ENCODE measurements around the gene CCDC149. TPM values are rescaled to one million over a fixed set of nuclear protein-coding genes. Genes with fewer than 3 reads are reported as not detected.

CCDC149 gene
- total RNA-seq, 1 donor, result 8.6 TPM

- DNase-seq (ENCODE audit: low read depth), result no peak
- no peak overlapping the region for H3K4me3 ChIP-seq (ENCODE audit: low read depth, low read length)
- TF ChIP-seq CTCF (IDR thresholded peaks at IDR 0.05; ENCODE audit: insufficient read depth, low read depth, low read length), result no peak
Measured at GRCh38 chr4:24806206-24806990, 106.4 kb downstream of the CCDC149 start.

GRCh38 chr4:24805566-24805965, 107.3 kb downstream of the CCDC149 start:
- TF ChIP-seq CTCF (IDR thresholded peaks at IDR 0.05; ENCODE audit: insufficient read depth, low read depth, low read length), result no peak
- DNase-seq (ENCODE audit: low read depth), result no peak
- no peak overlapping the region for H3K4me3 ChIP-seq (ENCODE audit: low read depth, low read length)

GRCh38 chr4:24805067-24805466, 107.8 kb downstream of the CCDC149 start:
- no peak for DNase-seq (ENCODE audit: low read depth)
- TF ChIP-seq CTCF (IDR thresholded peaks at IDR 0.05; ENCODE audit: insufficient read depth, low read depth, low read length), result no peak
- no peak overlapping the region for H3K4me3 ChIP-seq (ENCODE audit: low read depth, low read length)

- DNase-seq (ENCODE audit: low read depth), result no peak
- H3K4me3 ChIP-seq (ENCODE audit: low read depth, low read length), result no peak overlapping the region
- no peak for TF ChIP-seq CTCF (IDR thresholded peaks at IDR 0.05; ENCODE audit: insufficient read depth, low read depth, low read length)
Measured at GRCh38 chr4:24802648-24803047, 110.2 kb downstream of the CCDC149 start.

GRCh38 chr4:24801136-24801855, 111.5 kb downstream of the CCDC149 start:
- no peak for DNase-seq (ENCODE audit: low read depth)
- no peak overlapping the region for H3K4me3 ChIP-seq (ENCODE audit: low read depth, low read length)
- no peak for TF ChIP-seq CTCF (IDR thresholded peaks at IDR 0.05; ENCODE audit: insufficient read depth, low read depth, low read length)

- no peak for TF ChIP-seq CTCF (IDR thresholded peaks at IDR 0.05; ENCODE audit: insufficient read depth, low read depth, low read length)
- DNase-seq (ENCODE audit: low read depth), result no peak
- H3K4me3 ChIP-seq (ENCODE audit: low read depth, low read length), result peak overlapping the region; percentile 27
Measured at GRCh38 chr4:24800325-24800895, 112.4 kb downstream of the CCDC149 start.

Data from fibroblast of villous mesenchyme (primary cell).